Measurements from ENCODE around the gene NARF. TPM values are rescaled to one million over a fixed set of nuclear protein-coding genes. Genes with fewer than 3 reads are reported as not detected.

The NARF gene
- total and polyA plus RNA-seq, 2 donors (not counting 1 experiment from before 2014, with no cell fraction given), result 92.4 to 103 TPM

DNA sequence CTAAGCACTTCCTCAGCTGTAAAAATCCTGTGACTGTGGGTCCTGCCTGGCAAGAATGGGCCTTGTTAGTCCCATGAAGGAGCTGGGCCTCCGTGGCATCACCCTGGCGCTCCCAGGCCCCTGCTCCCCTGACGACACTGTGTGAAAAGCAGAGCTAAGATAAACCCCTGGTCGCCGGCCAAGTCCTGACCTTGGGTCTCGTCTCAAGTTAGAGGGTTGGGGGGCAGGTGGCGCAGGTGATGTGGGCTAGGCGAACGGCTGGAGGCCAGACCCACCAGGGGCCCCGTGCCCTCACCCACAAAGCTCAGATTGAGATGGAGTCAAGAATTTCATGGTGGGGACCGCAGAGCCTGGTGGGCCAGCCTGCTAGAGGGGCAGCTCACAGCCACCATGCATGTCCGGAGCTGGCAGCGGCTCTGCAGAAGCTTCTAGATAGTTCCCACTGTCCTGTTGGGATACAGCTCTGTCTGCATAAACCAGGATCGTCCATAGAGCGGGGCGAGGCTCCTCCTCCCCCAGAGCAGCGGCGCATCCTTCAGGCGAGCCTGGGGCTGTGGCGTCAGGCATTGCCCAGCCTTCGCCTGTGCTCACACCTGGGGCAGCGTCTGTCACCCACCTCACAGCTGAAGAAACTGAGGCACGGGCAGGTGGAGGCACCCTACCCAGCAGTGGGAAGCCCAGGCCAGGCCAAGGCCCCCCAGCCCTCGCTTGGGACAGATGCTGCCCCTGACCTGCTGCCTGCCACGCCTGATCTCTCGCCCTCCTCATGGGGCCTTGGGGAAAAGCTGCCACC lies 19.9 kb upstream of the NARF start:
- H3K4me1 Mint-ChIP-seq, result peaks cover 51% of the 10 kb centered on the region
- Histone ChIP-seq H3K27me3 (replicated peaks in 1 of 4; ENCODE audit: control extremely low read depth in 1 of 4, control insufficient read depth in 3 of 4, insufficient read depth in 4 of 4, low read length in 3 of 4) (no peaks in the 10 kb centered on the region), H2AFZ (ENCODE audit: insufficient read depth, low read depth, low read length, poor library complexity, severe bottlenecking) (no peak overlapping the region), H3K79me2 (ENCODE audit: control insufficient read depth, insufficient read depth, low read length) (peaks cover 73% of the 10 kb centered on the region), H4K20me1 (ENCODE audit: control insufficient read depth, insufficient read depth, low read length, poor library complexity, severe bottlenecking) (peaks cover 75% of the 10 kb centered on the region), H3K27ac (ENCODE audit: low read length in 2 of 2) (peak overlapping the region in 1 of 2 donors; percentile 78), H3K9me3 (ENCODE audit: control extremely low read depth in 1 of 3, control insufficient read depth in 2 of 3, insufficient read depth in 1 of 3, low read length in 2 of 3) (peaks cover 0 to 4% (median 0%) of the 10 kb centered on the region in 3 donors), H3K9ac (ENCODE audit: low read length) (no peak overlapping the region), H3K4me3 (ENCODE audit: control extremely low read depth in 1 of 5, extremely low read depth in 1 of 5, insufficient read depth in 1 of 5, low read depth in 2 of 5, low read length in 4 of 5) (no peak overlapping the region), H3K36me3 (replicated peaks in 1 of 2; ENCODE audit: control extremely low read depth in 1 of 2, control insufficient read depth in 1 of 2, extremely low read depth in 1 of 2, insufficient read depth in 2 of 2, low read length in 1 of 2) (peaks cover 0 to 58% of the 10 kb centered on the region in 2 experiments), H3K4me1 (ENCODE audit: control insufficient read depth in 2 of 2, insufficient read depth in 2 of 2, low read length in 2 of 2) (peaks cover 38 to 79% of the 10 kb centered on the region in 2 donors), H3K4me2 (replicated peaks; ENCODE audit: low read depth, low read length, poor library complexity, severe bottlenecking) (no peak overlapping the region)
- no peaks in the 10 kb centered on the region for H3K9me3 Mint-ChIP-seq (ENCODE audit: insufficient read depth)
- DNase-seq (no peak), ATAC-seq (ENCODE audit: low read depth) (no peak)
- H3K4me3 Mint-ChIP-seq, result no peak overlapping the region
- H3K27me3 Mint-ChIP-seq, result no peaks in the 10 kb centered on the region
- ChIA-PET CTCF (interaction anchor here (1.0 kb wide), 1 partner anchor 113 kb away, joined by 3 read pairs; no protein-coding TSS in a partner anchor), POLR2A (interaction anchor here (0.6 kb wide), 4 partner anchors 47 to 1234 kb away, joined by 3 to 10 read pairs (median 4); no protein-coding TSS in a partner anchor)
- 97% methylated on average over 22 of the region's 26 CpGs for WGBS (ENCODE audit: insufficient coverage)
- H3K27ac Mint-ChIP-seq, result peak overlapping the region; percentile 15
- TF ChIP-seq EZH2 (IDR thresholded peaks at IDR 0.05; ENCODE audit: borderline replicate concordance, insufficient read depth, low read depth, low read length, poor library complexity, severe bottlenecking) (no peak), CTCF (IDR thresholded peaks at IDR 0.05) (no peak)
- intact Hi-C loops (cut with micrococcal nuclease), result no loop called here
